Psoas muscle (tissue), 8 donors: ENCODE measurements around the gene SINHCAF. TPM values are rescaled to one million over a fixed set of nuclear protein-coding genes. Genes with fewer than 3 reads are reported as not detected.

Experiments
- ATAC-seq, 4 donors: fragments of 200-7000 bp; cut with Tn5 transposase; one replicate each; pipeline ENCODE4 v1.9.1; 2020; ENCODE audit warnings: moderate library complexity in 3 of 4, mild to moderate bottlenecking in 2 of 4
- DNase-seq, 2 donors: peaks; one replicate each; pipeline ENCODE4 v3.0.0-alpha.2; 2020
- H3K27ac ChIP-seq: fragments of 200-600 bp; one replicate; pipeline ENCODE4 v1.8.0; 2022
- H3K27me3 ChIP-seq, 3 donors: fragments of 200-600 bp in 1 of 3; one replicate each; pipeline versions ENCODE4 v1.6.1 to v1.8.0; 2013 to 2022; ENCODE audit warnings: low read length in 2 of 3, mild to moderate bottlenecking in 2 of 3, moderate library complexity in 1 of 3; ENCODE audit not compliant: insufficient read depth in 3 of 3
- H3K36me3 ChIP-seq, 2 donors: fragments of 200-600 bp in 1 of 2; one replicate each; pipeline versions ENCODE4 v1.6.1 to v1.8.0; 2013 to 2022; ENCODE audit warnings: low read depth in 1 of 2, mild to moderate bottlenecking in 1 of 2, moderate library complexity in 1 of 2; ENCODE audit not compliant: insufficient read depth in 1 of 2
- H3K4me1 ChIP-seq: fragments of 200-600 bp; one replicate; pipeline ENCODE4 v1.8.0; 2022
- H3K4me3 ChIP-seq: fragments of 200-600 bp; one replicate; pipeline ENCODE4 v1.8.0; 2022; ENCODE audit warnings: mild to moderate bottlenecking
- H3K9me3 ChIP-seq: fragments of 200-600 bp; one replicate; pipeline ENCODE4 v1.8.0; 2022
- WGBS, 3 donors: extraction: QIAGEN DNeasy Blood & Tissue Kit; methylation state at CpG; one replicate each; pipeline versions ENCODE4 v1.1.6 to v1.1.7; 2013; 5-methylcytosine and 5-hydroxymethylcytosine counted together
- intact Hi-C, 2 donors: fragments of 100-400 bp; cut with DNase I; formaldehyde crosslinking; loops; one replicate each; pipeline versions ENCODE4 v1.11.0 to v1.14.2; 2022
- polyA plus RNA-seq, 3 donors: library from polyadenylated mRNA; stranded (reverse); fragments of 200-250 nt; gene quantifications; one replicate each; pipeline ENCODE4 v1.2.3, GENCODE V29; 2013
- total RNA-seq, 4 donors: library from RNA; stranded (reverse); fragmentation: NEBNext Ultra II Directional in 2 of 4; extraction: Animal tissue kit (Norgen Biotek cat#: 25700) in 2 of 4; gene quantifications; one replicate each; pipeline versions ENCODE4 v1.2.1 to v1.2.4, GENCODE V29; 2021 to 2023
- TF ChIP-seq, protein P1 (sequence below): fragments of 200-600 bp; IDR thresholded peaks from one replicate; pipeline ENCODE4 v1.8.0; 2022; ENCODE audit warnings: antibody characterized with exemption
- donor health status: healthy with polysubstance abuse.
- donor health status: DM: no; HTN: no; CAD: no; lungs with moderate emphysema.
- donor health status: Bipolar disorder and iron deficiency.
- donor health status: healthy.
- donor health status: DM: yes; HTN: yes; CAD: no.
- donor health status: DM: no; HTN: no; CAD: no.
- donor health status: DM: no; HTN: no; CAD: no.
- donor health status: DM: yes; HTN: yes; CAD: no.

Gene SINHCAF
- total and polyA plus RNA-seq, 7 donors, result 1.3 to 7.7 (median 2.9) TPM

DNA sequence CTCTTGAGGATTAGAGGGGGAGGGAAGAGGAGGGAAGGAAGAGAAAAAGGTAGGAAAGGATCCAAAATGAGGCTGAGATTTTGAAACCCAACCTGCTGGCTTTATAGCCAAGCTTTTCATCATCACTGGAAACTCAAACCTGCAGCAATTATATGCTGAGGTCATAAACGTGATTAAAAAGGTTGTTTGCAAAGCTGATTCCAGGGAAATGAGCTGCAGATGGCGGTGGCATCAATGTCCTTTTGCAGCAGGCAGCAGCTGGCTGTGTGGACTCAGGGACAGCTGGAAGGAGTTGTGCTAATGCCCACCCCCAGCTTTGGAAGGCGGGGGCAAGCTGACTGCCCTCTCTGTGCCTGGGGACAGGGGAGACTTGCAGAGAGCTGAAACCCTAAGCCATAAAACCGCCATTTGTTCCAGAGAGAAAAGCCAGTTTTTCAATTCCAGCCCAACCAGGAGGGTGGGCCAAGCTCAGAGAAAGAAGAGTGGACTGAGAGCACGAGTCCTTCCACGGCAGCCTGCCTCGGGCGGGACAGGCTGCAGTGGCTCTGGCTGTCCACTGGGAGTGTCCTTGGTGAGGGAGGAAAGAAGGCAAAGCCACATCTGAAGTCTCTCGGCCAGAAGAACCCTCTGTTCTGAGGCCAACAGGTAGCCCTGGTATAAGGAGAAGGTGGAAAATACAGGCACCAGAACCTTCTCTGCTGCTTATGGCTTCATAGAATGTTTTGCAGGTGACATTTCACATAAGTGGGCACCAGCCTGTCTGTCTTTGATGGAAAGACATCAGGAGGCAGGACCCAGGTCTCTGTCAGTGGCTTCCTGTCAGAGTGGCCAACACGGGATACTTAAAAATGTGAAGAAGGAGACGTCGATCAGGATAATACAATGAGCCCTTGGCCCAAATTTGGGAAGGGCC lies 90.7 kb downstream of the SINHCAF start:
- TF ChIP-seq, protein P1, sequence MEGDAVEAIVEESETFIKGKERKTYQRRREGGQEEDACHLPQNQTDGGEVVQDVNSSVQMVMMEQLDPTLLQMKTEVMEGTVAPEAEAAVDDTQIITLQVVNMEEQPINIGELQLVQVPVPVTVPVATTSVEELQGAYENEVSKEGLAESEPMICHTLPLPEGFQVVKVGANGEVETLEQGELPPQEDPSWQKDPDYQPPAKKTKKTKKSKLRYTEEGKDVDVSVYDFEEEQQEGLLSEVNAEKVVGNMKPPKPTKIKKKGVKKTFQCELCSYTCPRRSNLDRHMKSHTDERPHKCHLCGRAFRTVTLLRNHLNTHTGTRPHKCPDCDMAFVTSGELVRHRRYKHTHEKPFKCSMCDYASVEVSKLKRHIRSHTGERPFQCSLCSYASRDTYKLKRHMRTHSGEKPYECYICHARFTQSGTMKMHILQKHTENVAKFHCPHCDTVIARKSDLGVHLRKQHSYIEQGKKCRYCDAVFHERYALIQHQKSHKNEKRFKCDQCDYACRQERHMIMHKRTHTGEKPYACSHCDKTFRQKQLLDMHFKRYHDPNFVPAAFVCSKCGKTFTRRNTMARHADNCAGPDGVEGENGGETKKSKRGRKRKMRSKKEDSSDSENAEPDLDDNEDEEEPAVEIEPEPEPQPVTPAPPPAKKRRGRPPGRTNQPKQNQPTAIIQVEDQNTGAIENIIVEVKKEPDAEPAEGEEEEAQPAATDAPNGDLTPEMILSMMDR, result peak; percentile 56
- Histone ChIP-seq H3K4me1 (no peaks in the 10 kb centered on the region), H3K27ac (no peak overlapping the region), H3K36me3 (no peaks in the 10 kb centered on the region), H3K4me3 (no peak overlapping the region), H3K9me3 (no peaks in the 10 kb centered on the region), H3K27me3 (no peaks in the 10 kb centered on the region)
- ATAC-seq (peak; percentile 45 to 81 (median 78)), DNase-seq (peak in 1 of 2 donors; percentile 56)
- intact Hi-C loops, result loop anchor here in 1 of 2 donors (5.0 kb wide), 1 partner anchor 118 kb away; no protein-coding TSS in a partner anchor
- WGBS, 3 donors, result 15 to 22% (median 17%) methylated on average over 12 of the region's 12 CpGs

DNA sequence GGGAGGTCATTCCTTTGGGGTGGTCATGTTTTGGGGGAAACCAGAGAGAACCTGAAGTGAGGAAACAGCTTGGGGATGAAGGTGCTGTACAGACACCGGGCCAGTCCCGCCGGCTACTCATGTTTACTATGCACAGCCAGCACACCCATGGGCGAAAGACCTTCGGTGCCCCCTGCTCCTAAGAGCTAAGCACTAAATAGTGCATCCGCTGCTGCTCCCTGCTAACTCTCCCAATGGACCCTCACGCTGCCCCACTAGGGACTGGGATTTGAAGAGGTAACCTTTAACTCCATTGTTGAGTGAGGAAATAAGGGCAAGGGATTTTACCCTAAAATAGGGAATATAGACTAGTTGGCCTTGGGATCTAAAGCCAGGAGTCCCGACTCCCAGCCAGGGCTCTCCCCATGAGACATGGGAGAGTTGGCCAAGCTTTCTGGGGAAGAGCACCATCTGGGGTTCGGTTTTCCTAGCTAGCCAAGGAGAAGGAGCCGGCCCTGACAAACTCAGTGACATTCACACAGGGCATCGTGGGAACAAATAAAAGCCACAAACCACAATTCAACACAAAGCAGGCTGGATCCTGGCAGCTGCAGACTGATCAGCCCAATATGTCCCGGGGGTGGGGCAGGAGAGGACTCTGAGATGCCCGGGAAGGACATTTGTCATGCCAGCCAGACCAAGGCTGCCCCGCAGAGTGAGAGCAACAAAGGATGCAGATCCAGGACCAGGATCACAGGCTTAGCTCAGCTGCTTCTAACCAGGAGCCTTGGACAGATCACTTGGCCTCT lies 91.7 kb downstream of the SINHCAF start:
- TF ChIP-seq, protein P1, result no peak
- ATAC-seq, result no peak
- Histone ChIP-seq H3K4me3 (no peak overlapping the region), H3K36me3 (no peaks in the 10 kb centered on the region), H3K27me3 (no peaks in the 10 kb centered on the region), H3K4me1 (no peaks in the 10 kb centered on the region), H3K27ac (no peak overlapping the region), H3K9me3 (no peaks in the 10 kb centered on the region)
- no peak for DNase-seq
- WGBS, 3 donors, result 57 to 66% (median 61%) methylated on average over 14 of the region's 14 CpGs
- intact Hi-C loops, result no loop called here

DNA sequence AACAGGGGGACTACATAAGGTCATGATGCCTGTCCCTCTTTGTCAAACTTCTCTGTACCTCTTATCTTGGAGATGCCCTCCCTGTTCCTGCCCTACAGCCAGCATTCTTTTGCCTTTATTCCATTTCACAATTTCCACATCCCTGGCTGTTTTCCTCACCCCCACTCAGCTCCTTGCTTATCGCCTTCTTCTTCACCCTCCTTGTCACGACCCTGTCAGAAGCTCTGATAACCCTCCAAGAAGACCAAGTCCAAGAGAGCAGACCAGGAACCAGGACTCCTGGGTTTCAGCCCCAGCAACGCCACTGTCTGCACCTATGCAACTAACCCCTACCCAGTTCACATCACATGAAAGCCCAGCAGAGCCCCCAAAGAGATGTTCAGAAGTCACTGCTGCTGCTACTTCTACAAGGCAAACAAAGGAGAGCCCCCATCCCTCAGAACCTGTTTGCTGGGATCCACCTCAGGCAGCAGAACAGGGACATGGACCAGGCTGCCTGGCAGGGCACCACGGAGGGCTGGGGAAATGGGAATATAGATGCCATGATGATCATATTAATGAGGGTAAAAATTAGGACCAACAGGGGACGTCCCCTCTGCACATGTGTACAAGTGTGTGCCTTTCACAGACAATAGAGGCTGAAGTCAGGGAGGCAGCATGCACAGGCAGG lies 92.8 kb downstream of the SINHCAF start:
- 70 to 82% (median 76%) methylated on average over 5 of the region's 5 CpGs for WGBS, 3 donors
- intact Hi-C loops, result no loop called here
- DNase-seq, result no peak

DNA sequence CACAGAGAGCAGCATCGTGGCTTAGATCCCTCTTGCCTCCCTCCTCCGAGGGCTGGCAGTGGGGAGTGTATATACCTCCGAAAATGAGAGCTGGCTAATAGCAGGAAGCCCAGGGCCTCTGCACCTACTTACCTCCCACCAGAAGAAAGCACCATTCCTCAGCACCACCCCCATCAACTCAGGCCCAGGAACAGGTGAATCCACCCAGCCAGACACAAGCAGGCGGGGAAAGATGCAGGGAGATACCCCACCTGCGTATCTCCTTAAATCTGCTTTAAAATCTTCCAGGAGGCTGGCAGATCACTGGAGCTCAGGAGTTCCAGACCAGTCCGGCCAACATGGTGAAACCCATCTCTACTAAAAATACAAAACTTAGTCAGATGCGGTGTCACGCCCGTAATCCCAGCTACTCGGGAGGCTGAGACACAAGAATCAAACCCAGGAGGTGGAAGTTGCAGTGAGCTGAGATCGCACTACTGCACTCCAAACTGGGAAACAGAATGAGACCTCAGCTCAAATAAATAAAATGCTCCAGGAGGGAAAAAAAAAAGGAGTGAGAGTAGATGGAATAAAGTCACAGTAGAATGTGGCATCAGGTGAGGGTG lies 93.5 kb downstream of the SINHCAF start:
- H3K36me3 ChIP-seq, result no peaks in the 10 kb centered on the region
- H3K4me3 ChIP-seq, result no peak overlapping the region
- intact Hi-C loops, result no loop called here
- 67 to 83% (median 81%) methylated on average over 11 of the region's 11 CpGs for WGBS, 3 donors
- TF ChIP-seq, protein P1, result no peak
- DNase-seq (no peak), ATAC-seq (no peak)
- no peaks in the 10 kb centered on the region for H3K9me3 ChIP-seq
- no peak overlapping the region for H3K27ac ChIP-seq
- H3K27me3 ChIP-seq, result no peaks in the 10 kb centered on the region
- no peaks in the 10 kb centered on the region for H3K4me1 ChIP-seq

More for the DNA sequence above, 92.8 kb downstream of the SINHCAF start:
- Histone ChIP-seq H3K9me3 (no peaks in the 10 kb centered on the region), H3K4me1 (no peaks in the 10 kb centered on the region), H3K27ac (no peak overlapping the region), H3K4me3 (no peak overlapping the region), H3K27me3 (no peaks in the 10 kb centered on the region), H3K36me3 (no peaks in the 10 kb centered on the region)
- ATAC-seq, result no peak
- TF ChIP-seq, protein P1, result no peak
